ENCODE data around the gene C1QTNF3. TPM values are rescaled to one million over a fixed set of nuclear protein-coding genes. Genes with fewer than 3 reads are reported as not detected.
"Not testable (repeated sequence)": the region's sequence is repeated elsewhere in the genome, so short reads cannot be mapped to it uniquely, and the experiment has no call there.

The C1QTNF3 gene
- total RNA-seq, 1 donor from 2014 or later, result 1.9 TPM

DNA sequence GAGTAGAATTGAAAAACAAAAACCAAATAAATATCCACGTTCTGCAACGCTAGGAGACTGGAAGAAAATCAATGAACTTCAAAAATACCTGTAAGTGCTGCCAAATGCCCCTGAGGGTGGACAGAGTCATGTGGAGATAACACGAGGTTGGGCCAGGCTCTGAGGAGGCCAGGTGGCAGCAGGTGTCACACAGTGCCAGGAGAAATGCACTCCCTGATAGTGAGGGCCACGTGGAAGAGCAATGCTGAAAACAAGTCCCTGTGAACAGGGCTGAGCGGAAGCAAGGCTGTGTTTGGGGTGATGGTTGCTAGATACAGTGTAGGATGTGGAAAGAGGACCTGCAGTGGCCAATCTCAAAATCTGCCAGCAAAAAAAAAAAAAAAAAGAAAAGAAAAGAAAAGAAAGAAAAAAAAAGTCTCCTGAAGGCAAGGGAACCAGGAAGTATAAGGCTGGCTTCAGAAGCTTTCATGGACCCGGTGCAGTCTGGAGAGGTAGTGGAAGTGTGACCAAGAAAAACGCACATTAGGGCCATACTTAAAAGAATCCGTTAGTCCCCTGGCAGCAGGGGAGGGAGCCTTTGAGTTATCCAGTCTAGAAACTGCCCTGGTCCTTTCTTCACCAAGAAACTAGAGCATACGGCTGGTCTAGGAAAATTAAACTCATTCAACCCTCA, 16.8 kb downstream of the C1QTNF3 start:
- ATAC-seq (peak; percentile 95), DNase-seq (ENCODE audit: low spot score) (peak; percentile 90)

DNA sequence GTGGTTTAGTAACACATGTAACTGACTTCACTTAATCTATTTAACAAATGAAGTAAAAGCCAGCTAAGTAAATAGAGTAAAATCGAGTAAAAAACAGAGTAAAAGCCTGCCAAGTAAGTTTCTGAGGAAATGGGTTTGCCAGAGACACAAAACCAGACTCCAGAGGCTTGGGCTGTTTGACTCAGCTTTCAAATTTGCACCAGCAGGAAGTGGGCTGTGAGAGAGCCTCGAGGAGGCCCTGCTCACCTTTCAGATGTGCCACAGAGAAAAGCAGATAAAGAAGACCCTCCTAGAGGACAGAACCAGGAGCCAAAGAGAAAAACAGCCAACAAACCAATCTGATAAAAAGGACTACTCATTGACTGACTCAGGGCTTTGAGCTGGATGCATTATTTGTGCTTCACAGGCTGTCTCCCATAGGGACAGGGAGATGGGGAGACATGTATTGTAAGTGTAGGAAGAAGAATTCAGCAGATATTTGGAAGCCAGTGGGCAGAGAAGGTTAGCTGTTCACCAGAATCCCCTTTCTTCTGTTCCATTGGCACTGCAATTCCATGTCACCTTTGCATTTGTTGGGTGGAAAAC, 20.8 kb downstream of the C1QTNF3 start:
- no peak for DNase-seq (ENCODE audit: low spot score)
- ATAC-seq, result no peak

DNA sequence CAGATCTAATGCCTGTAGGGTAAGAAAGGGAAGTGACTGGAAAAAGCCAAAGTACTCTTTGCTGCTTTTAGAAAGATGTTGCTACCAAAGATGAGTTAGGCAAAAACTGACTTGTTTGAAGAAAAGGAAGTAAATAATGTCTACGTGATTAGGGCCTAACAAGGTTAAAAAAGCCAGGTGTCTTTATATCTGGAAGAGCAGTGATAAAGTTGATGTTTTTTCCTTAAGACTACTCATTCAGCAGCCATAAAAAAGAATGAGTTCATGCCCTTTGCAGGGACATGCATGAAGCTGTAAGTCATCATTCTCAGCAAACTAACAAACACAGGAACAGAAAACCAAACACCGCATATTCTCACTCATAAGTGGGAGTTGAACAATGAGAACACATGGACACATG, 21.7 kb downstream of the C1QTNF3 start:
- no peak for DNase-seq (ENCODE audit: low spot score)
- ATAC-seq, result no peak

DNA sequence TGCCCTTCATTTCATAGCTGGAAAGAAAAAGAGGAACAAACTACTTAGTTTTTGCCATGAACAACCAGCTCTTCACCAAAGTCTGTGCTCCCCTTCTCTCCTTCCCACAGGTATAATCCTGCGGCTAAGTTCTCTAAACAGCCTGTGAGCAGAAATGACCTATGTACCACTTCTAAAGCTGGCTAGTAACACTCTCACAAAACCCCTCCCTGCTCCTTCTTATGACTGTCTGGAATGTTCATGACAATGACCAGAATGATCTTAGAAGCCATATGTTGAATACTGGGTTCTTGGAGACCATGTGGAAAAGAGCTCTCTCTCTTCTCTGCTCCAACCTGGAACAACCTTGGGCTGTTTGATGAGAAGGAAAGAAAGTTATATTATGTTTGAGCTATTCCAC, 22.3 kb downstream of the C1QTNF3 start:
- ATAC-seq (no peak), DNase-seq (ENCODE audit: low spot score) (no peak)

DNA sequence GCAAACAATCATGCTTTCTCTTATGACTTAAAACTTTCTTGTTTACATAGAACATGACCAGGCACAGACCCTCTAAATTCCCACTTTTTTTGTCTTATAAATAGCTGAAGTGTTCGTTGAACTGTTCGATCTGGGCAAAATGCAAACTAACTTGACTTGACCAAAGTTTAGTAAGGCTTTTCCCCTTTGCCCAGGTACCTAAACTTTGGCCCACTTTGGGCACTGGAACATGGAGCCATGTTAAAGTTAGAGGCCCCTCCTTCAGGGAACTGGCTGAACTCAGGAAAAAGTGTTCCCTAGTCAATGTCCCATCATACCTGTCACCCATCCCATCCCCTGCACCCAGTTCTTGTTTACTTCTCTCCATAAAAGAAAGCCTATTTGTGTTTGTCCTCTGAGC, 25.8 kb downstream of the C1QTNF3 start:
- DNase-seq (ENCODE audit: low spot score), result peak; percentile 68
- ATAC-seq, result peak; percentile 80

DNA sequence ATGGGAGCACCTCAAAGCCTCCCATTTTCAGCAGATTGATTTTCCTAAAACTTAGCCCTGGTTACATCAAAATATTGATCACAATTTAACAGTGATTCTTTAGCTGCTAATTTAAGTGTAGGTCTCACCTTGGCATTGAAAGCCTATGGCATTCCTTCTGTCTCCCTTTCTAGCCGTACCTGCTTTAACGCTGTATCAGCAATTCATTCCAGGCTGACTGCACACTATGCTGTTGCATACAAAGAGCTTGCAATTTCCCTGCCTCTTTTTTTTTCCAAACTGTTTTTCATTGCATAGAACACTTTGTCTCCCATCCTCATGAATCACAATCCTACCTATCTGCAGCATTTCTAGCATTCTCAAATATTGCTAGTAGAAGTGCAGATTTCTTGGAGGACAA, 26.3 kb downstream of the C1QTNF3 start:
- peak; percentile 66 for ATAC-seq
- no peak for DNase-seq (ENCODE audit: low spot score)

DNA sequence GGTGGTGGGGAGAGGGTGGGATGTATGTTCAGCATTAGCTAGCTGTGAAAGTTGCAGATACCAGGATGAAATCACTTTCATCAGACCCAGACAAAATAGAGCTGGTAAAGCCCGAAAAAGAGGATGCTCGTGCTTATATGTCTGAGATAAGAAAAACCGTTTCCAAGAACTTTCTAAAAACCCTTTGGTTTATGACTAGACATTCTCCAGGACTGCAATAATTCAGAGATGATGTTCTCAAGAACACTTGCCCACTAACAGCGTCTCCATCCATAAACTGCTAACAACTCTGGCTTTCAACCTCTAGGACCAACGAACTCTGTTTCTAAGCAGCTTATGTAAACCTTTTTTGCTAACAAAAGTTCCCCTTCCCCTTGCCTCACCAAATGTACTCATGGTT, 26.8 kb downstream of the C1QTNF3 start:
- no peak for ATAC-seq
- DNase-seq (ENCODE audit: low spot score), result no peak

DNA sequence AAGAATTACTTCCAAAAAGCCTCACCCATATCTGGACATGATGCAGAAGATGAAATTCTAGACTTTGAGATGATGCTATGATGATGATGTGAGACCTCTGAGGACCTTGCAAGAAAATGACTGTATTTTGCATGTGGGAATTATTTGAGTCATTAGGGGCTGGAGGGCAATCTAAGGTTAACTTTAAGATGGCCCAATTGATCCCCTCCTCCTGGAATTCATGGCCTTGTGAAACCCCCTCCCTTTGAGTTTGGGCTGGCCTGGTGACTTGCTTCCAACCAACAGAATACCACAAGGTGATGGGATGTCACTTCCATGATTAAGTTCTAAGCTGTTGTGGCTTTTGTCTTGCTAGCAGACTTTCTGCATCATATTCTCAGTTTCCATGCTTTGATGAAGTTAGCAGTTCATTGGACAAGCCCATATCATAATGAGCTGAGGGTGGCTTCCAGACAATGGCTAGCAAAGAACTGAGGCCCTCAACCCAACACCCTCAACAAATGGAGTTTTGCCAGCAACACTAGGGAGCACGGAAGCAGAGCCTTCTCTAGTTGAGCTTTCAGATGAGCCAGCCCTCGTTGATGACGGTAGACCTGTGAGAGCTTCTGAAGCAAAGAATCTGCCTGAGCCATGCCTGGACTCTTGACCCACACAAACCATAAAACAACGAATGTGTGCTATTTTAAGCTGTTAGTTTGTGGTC, 27.7 kb downstream of the C1QTNF3 start:
- DNase-seq (ENCODE audit: low spot score) (no peak), ATAC-seq (no peak)

DNA sequence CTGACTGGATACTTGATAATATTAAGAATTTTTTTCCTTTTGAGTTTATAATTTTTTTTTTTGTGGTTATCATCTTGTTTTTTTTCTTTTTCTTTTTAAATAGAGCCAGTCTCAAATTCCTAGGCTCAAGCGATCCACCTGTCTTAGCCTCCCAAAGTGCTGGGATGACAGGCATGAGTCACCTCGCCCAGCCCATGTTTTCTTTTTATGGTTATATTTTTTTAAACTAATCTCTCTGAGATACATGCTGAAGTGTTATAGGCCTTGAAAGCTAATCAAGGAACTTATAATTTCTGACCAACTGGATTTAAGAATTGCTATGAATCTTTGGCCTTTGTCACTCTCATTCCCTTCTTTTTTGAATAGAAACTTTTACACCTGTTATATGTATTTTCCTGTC, 28.4 kb downstream of the C1QTNF3 start:
- ATAC-seq (no peak), DNase-seq (ENCODE audit: low spot score) (no peak)

DNA sequence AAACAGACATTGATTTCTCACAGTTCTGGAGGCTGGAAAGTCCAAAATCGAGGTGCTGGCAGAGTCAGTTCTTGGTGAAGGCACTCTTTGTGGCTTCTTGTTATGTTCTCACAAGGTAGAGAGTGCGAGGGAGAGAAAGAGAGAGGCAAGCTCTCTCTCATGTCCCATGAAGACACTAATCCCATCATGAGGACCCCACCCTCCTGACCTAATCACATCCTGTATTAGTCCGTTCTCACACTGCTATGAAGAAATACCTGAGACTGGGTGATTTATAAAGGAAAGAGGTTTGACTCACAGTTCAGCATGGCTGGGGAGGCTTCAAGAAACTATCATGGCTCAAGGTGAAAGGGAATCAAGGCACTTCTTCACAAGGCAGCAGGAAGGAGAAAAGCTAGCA, 29.5 kb downstream of the C1QTNF3 start:
- no peak for ATAC-seq
- no peak for DNase-seq (ENCODE audit: low spot score)

DNA sequence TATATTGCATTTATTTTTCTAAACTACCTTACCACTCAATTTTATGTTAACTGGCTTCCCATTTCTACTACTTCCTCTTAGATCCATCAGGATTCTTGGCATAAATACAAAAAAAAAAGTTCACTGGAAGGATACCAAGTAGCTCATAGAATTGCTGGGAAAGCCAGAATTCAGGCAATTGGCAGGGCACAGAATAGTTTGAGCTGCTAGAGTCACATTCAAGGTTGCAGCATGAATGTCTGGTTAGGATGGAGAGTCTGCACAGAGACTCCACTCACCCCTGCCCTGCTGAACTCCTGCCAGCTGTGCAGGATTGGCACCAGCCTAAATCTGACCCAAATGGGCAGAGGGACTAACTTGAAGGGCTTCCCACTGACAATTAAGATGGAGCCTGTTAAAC, 30.2 kb downstream of the C1QTNF3 start:
- DNase-seq (ENCODE audit: low spot score) (peak; percentile 74), ATAC-seq (peak; percentile 41)

DNA sequence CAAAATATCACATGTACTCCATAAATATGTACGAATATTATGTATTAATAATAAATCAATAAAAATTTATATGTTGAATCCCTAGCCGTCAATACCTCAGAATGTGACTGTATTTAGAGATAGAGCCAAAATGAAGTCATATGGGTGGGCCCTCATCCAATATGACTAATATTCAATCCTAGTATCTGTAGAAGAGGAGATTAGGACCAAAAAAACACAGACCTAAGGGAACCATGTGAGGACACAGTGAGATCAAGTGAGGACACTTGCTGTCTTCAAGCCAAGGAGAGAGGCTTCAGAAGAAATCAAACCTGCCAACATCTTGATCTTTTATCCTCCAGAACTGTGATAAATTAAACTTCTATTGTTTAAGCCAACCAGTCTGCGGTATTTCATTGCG, 31.5 kb downstream of the C1QTNF3 start:
- DNase-seq (ENCODE audit: low spot score) (no peak), ATAC-seq (no peak)

DNA sequence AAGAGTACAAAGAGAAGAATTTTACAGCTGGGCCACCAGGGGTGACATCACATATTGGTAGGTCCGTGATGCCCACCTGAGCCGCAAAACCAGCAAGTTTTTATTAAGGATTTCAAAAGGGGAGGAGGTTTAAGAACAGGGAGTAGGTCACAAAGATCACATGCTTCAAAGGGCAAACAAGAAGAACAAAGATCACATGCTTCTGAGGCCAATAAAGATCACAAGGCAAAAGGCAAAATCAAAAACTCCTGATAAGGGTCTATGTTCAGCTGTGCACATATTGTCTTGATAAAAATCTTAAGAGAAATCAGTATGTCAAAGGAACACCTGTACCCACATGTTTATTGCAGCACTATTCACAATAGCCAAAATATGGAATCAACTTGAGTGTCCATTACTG, 32.9 kb downstream of the C1QTNF3 start:
- not testable (repeated sequence) for DNase-seq (ENCODE audit: low spot score); ATAC-seq

DNA sequence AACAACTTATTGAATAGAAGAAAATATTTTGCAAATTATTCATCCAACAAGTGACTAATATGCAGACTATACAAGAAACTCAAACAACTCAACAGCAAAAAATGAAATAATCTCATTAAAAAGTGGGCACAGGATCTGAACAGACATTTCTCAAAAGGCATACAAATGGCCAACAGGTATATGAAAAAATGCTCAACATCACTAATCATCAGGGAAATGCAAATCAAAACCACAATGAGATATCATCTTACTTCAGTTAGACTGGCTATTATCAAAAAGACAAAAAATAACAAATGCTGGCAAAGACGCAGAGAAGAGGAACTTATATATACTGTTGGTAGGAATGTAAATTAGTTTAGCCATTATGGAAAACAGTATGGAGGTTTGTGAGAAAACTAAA, 33.4 kb downstream of the C1QTNF3 start:
- no peak for DNase-seq (ENCODE audit: low spot score)

DNA sequence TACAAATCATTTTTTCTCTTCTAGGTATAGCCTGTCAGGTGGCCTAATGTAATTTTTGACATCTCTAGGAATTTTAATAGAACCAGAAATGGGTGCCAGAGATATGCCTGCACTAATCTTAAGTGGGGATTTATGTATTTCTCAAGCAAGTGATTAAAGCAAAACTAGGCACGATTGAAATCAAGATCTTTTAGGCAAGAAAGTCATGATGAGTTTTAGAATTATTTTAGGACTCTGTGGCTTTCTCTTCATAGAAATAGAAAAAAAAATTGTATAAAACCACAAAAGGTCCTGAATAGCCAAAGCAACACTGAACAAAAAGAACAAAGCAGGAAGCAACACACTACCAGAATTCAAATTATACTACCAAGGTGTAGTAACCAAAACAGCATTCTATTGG, 34.2 kb downstream of the C1QTNF3 start:
- no peak for ATAC-seq
- DNase-seq (ENCODE audit: low spot score), result no peak

More for the DNA sequence above, 33.4 kb downstream of the C1QTNF3 start:
- no peak for ATAC-seq

DNA sequence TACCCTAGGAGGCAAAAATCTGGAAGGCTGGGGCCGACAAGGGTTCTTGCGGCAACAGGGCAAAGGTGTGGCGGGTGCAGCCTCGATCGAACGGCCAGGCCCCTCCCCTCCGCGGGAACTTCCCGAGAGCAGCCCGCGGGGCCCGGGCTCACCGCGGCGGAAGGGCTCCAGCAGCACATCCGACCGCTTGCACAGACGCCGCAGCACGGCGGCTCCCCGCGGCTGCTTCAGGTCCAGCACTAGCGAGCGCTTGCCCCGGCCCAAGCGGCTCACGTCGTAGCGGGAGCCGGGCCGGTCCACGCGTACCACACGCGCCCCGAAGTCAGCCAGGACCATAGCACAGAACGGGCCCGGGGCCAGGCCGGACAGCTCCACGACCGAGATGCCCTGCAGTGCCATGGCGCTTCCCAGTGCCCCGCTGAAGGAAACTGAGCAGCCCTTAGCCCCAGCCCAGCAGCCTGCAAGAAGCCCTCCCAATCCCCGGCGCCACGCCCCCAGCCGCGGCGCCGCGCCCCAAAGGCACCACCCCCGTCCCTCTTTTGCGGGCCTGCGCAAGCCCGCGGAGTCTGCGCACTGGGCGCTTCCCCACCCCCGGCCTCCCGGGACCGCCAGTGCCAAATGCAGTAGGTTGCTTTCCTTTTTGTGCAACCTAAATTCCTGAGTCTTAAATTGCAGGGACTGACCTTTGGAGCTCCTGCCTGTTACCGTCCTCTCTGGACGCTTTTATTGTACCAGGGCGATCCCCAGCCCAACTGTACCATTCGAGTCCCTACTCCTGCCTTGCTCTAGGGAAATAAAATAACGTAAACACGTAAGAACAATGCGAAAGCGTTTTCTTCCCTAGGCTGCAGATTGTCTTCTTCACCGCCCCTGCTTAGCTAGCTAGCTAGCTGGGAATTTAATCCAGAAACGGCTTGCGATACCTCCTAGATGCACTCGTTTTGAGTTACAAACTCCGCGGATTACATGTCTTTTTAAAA, 35.1 kb downstream of the C1QTNF3 start, which contains the start of gene AMACR:
Gene AMACR (minus strand): TSS at position 430 of the 980 bp plus-strand sequence. CDS start 31 bp downstream, at position 399.
- DNase-seq (ENCODE audit: low spot score) (peak; percentile 97), ATAC-seq (peak; percentile 89)

DNA sequence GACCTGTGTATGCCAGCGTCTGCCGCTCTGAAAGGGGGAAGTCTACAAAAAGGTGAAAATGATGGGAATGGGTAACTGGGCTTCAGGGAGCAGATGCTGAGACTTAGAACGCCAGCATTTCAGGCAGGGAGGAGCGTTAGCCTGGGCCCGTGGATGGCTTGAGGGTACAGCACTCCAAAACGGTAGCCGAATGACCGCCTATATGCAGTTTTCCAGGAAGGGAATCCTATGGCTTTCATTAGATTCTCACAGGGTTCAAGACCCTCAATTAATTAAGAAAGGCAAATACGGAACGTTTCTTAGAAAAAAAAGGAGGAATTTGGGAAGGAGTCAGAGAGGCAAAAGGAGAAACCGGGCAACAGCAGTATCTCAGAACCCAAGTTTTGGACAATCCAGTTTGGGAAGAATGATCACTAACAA, 35.8 kb downstream of the C1QTNF3 start:
- ATAC-seq, result peak; percentile 9
- no peak for DNase-seq (ENCODE audit: low spot score)

DNA sequence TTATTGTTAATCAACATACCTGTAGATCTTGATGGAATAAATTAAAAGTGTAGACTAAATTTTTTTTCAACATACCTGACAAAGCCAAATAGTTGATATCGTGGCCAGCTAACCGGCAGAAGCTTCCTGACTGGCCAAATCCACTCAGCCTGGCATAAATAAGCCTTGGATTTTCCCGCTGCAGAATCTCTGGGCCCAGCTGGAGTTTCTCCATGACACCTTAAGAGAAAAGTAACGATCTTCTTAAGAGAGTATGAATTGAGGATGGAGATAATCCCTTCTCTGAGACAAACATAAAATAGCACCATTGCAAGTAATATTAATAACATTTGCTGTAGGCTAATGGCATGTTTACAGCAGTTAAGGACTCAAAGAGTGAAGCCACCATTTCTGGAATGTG, 37.3 kb downstream of the C1QTNF3 start:
- no peak for DNase-seq (ENCODE audit: low spot score)
- ATAC-seq, result no peak

DNA sequence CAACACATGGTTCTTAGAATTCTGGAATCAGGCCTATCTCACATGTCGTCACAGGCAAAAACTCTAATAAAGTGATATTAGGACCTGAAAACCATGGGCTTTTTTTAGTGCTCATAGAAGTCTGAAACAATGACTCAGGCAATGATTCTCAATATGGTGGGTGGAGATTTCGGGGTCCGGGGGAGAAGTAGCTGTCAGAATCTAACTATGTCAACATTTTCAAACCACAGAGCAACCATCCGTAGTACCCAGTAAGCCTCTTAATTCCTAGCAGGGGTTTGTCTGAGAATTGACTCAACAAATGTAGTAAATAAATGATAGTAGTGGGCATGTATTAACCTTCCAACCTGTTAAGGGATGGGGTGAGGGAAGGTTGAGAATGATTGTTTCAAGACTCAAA, 37.8 kb downstream of the C1QTNF3 start:
- no peak for ATAC-seq
- no peak for DNase-seq (ENCODE audit: low spot score)

DNA sequence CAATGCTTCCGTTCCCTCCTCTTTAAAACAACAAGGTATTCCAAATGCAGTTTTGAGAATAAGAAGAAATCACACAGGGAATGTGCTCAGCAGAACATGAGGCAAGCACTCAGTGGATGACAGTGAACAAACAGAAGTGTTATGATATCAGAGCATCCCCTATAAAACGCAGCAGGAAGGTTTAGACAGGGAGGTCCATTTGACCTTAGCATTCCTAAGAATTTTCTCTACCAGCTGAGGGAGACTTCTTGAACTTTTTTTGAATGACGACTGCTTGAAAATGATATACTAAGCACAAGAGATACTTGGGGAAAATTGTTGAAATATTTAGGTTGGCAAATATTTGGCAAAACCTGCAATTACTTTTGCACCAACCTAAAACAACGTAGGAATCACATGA, 39.1 kb downstream of the C1QTNF3 start:
- DNase-seq (ENCODE audit: low spot score), result no peak
- no peak for ATAC-seq
